Lower leg skin (tissue), 3 donors: ENCODE data around the gene C17orf113.

ENCODE experiments used
- POLR2A ChIP-seq, 2 donors: fragments of 450-650 bp; IDR thresholded peaks; one replicate each; pipeline ENCODE4 v1.6.1; 2016 to 2017; ENCODE audit warnings: antibody characterized with exemption in 2 of 2, mild to moderate bottlenecking in 1 of 2, moderate library complexity in 1 of 2
- TF ChIP-seq, protein P1 (sequence below), 3 donors: fragments of 450-650 bp; IDR thresholded peaks; one replicate each; pipeline ENCODE4 v1.5.1; 2016; ENCODE audit warnings: antibody characterized with exemption in 3 of 3, mild to moderate bottlenecking in 3 of 3, moderate library complexity in 2 of 3

DNA sequence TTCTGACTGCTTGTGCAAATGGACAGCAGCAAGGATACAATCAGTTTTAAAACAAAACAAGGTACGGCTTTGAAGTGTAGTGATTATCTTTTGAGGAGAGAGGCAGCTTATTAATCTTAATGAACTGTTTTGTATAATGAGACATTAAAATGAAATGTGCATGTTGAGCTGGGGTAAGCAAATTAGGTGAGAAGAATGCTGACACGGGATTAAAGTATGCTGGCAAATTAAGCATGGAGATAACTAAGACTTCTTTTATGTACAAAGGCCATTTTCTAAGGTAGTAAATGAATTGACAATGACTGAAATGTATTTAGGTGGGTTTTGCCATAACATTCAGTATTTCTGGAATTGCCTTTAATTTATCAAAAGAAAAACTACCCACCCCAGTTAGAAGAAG, 51.9 kb downstream of the C17orf113 start:
- TF ChIP-seq, protein P1, sequence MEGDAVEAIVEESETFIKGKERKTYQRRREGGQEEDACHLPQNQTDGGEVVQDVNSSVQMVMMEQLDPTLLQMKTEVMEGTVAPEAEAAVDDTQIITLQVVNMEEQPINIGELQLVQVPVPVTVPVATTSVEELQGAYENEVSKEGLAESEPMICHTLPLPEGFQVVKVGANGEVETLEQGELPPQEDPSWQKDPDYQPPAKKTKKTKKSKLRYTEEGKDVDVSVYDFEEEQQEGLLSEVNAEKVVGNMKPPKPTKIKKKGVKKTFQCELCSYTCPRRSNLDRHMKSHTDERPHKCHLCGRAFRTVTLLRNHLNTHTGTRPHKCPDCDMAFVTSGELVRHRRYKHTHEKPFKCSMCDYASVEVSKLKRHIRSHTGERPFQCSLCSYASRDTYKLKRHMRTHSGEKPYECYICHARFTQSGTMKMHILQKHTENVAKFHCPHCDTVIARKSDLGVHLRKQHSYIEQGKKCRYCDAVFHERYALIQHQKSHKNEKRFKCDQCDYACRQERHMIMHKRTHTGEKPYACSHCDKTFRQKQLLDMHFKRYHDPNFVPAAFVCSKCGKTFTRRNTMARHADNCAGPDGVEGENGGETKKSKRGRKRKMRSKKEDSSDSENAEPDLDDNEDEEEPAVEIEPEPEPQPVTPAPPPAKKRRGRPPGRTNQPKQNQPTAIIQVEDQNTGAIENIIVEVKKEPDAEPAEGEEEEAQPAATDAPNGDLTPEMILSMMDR (IDR thresholded peaks at IDR 0.05): no peak
- no peak for TF ChIP-seq POLR2A (IDR thresholded peaks at IDR 0.05)
